ENCODE measurements around the gene SEMA4A. TPM values are rescaled to one million over a fixed set of nuclear protein-coding genes. Genes with fewer than 3 reads are reported as not detected.
"Not testable (repeated sequence)": the region's sequence is repeated elsewhere in the genome, so short reads cannot be mapped to it uniquely, and the experiment has no call there.

SEMA4A gene
- total RNA-seq, 1 experiment from 2014 or later: 46.7 TPM

DNA sequence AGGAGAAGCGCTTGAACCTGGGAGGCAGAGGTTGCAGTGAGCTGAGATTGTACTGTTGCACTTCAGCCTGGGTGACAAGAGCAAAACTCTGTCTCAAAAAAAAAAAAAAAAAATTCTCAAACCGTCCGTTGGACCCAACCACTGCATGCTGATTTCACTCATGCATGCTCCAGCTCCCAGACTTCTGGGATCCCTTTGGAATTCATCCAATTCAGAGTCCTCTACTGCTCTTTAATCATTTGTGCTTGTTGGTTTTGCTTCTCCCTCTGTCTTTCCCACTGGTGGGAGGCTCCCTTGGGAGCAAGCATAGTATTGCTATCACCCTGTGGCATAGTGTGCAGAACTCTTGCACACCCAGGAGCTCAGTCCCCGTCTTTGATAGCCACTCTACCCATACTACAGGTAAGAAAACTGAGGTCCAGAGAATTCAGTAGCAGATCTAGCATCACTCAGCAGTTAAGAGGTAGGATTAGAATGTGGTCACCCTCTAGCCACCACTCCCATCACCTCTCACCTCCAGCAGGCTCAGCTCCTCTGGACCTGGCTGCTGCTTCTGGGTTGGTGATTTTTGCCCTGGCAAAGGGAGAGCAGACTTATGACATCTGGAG is 41.9 kb upstream of the SEMA4A start:
- no peak for DNase-seq
- Histone ChIP-seq H3K4me1 (ENCODE audit: low read length) (peaks cover 9% of the 10 kb centered on the region), H2AFZ (ENCODE audit: low read length) (no peak overlapping the region), H3K4me3 (ENCODE audit: low read length) (no peak overlapping the region), H3K9me2 (replicated peaks; ENCODE audit: insufficient read depth, low read length) (no peaks in the 10 kb centered on the region), H3K27ac (ENCODE audit: low read length) (no peak overlapping the region), H4K20me1 (ENCODE audit: insufficient read depth, low read depth, low read length) (no peaks in the 10 kb centered on the region), H3K36me3 (ENCODE audit: insufficient read depth, low read length) (no peaks in the 10 kb centered on the region), H3K9ac (ENCODE audit: low read length) (no peak overlapping the region), H3K79me2 (ENCODE audit: low read length) (no peaks in the 10 kb centered on the region), H3K27me3 (ENCODE audit: low read length) (no peaks in the 10 kb centered on the region), H3K4me2 (ENCODE audit: low read depth, low read length, poor library complexity, severe bottlenecking) (no peak overlapping the region), H3K9me3 (ENCODE audit: low read length) (no peaks in the 10 kb centered on the region)

DNA sequence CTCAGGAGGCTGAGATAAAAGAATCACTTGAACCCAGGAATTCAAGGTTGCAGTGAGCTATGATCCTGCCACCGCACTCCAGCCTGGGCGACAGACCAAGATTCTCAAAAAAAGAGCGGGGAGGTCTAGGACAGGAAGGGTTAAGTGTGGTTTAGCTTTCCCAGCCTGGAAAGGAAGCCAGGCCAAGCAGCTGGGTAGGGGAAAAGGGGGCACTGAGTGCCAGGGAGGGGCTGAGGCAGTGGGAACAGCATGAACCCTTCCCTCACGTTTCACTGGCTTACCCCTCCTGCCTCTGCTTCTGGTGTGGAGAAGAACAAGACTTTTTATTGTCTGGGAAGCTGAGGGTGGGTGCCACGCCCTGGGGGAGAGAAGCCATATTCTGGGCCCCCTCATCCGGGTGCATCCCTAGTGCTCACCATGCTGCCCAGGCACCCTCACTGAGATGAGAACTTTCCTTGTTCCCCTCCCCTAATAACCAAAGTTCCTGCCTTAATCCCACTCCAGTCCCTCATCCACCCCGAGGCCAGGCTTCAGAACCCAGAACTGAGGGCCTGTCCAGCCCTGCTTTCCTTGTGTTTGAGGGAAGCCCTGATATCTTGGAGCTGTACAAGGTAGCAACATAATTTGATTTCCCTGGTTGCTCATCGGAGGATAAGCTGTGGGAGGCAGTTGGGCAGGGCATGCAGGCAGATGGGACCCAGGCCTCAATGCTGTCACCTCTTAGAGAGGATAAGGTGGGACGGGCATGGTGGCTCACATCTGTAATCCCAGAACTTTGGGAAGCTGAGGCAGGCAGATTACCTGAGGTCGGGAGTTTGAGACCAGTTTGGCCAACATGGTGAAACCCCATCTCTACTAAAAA is 40.9 kb upstream of the SEMA4A start:
- Histone ChIP-seq H3K4me2 (ENCODE audit: low read depth, low read length, poor library complexity, severe bottlenecking) (no peak overlapping the region), H2AFZ (ENCODE audit: low read length) (no peak overlapping the region), H3K9me2 (replicated peaks; ENCODE audit: insufficient read depth, low read length) (no peaks in the 10 kb centered on the region), H3K27me3 (ENCODE audit: low read length) (no peaks in the 10 kb centered on the region), H4K20me1 (ENCODE audit: insufficient read depth, low read depth, low read length) (no peaks in the 10 kb centered on the region), H3K36me3 (ENCODE audit: insufficient read depth, low read length) (no peaks in the 10 kb centered on the region), H3K4me1 (ENCODE audit: low read length) (0 out of 2 replicates have a peak, but pooled peaks cover 2% of the 10 kb centered on the region), H3K9ac (ENCODE audit: low read length) (no peak overlapping the region), H3K4me3 (ENCODE audit: low read length) (no peak overlapping the region), H3K27ac (ENCODE audit: low read length) (no peak overlapping the region), H3K79me2 (ENCODE audit: low read length) (no peaks in the 10 kb centered on the region), H3K9me3 (ENCODE audit: low read length) (no peaks in the 10 kb centered on the region)
- DNase-seq: no peak

DNA sequence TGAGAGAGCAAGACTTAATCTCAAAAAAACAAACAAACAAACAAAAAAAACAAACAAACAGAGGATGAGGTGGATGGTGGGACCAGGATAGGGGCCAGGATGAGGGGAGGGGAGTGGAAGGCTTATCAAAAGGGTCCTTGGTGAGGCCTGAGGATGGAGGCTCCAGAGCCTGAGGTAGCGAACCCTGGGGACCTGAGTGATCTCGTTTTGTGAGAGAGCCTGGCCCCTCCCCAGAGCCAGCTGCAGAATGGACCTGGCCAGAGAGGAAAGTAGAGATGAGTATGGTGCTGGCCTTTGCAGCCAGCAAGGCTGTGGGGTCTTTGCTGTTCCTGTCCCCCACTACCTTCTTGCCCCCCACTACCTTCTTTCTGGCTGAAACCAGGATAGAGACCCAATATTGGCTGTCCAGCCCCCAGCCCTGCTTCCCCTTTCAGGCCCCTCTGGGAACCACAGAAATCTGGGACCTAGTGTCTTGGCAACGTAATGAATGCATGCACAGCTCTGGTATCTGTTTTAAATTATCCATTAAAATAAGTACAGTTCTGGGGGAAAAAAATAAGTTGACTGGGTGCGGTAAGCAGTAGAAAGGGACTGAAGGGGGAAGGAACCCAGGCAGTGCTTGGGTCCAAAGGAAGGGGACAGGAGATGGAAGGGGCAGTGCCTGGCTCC is 40.0 kb upstream of the SEMA4A start:
- Histone ChIP-seq H3K9me2 (replicated peaks; ENCODE audit: insufficient read depth, low read length) (no peaks in the 10 kb centered on the region), H3K4me1 (ENCODE audit: low read length) (0 out of 2 replicates have a peak, but pooled peaks cover 2% of the 10 kb centered on the region), H2AFZ (ENCODE audit: low read length) (no peak overlapping the region), H3K27ac (ENCODE audit: low read length) (no peak overlapping the region), H3K4me3 (ENCODE audit: low read length) (no peak overlapping the region), H4K20me1 (ENCODE audit: insufficient read depth, low read depth, low read length) (no peaks in the 10 kb centered on the region), H3K27me3 (ENCODE audit: low read length) (no peaks in the 10 kb centered on the region), H3K36me3 (ENCODE audit: insufficient read depth, low read length) (no peaks in the 10 kb centered on the region), H3K9ac (ENCODE audit: low read length) (no peak overlapping the region), H3K4me2 (ENCODE audit: low read depth, low read length, poor library complexity, severe bottlenecking) (no peak overlapping the region), H3K9me3 (ENCODE audit: low read length) (no peaks in the 10 kb centered on the region), H3K79me2 (ENCODE audit: low read length) (no peaks in the 10 kb centered on the region)
- DNase-seq: no peak

DNA sequence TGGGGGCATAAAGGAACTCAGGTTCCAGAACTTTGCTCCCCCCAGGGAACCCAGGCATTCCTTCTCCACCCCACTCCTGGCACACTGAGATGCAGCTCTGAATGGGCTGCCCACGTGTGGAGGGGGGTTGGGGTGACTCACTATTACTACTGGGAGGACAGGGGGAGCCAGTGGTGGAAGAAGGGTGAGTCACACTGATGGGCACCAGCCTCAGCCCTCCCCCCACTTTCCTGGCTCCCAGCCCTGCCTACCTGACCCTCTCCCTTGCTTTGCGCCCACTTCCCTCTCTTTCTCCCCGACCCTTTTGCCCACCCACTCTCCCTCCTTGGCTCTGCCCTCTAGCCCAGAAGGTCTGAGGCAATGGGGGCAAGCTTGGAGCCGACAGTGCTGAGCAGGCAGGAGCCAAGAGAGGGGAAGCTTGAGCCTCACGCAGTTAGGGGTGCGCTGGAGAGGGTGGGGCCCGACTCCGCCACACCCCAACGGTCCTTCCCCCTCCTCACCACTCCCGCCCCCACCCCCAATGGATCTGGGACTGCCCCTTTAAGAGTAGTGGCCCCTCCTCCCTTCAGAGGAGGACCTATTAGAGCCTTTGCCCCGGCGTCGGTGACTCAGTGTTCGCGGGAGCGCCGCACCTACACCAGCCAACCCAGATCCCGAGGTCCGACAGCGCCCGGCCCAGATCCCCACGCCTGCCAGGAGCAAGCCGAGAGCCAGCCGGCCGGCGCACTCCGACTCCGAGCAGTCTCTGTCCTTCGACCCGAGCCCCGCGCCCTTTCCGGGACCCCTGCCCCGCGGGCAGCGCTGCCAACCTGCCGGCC is 39.1 kb upstream of the SEMA4A start, which contains the start of gene LMNA:
LMNA (plus strand) TSS at position 611 of the 818 bp plus-strand sequence. CDS start 208 bp downstream, outside the sequence.
- Histone ChIP-seq H3K36me3 (ENCODE audit: insufficient read depth, low read length) (no peaks in the 10 kb centered on the region), H4K20me1 (ENCODE audit: insufficient read depth, low read depth, low read length) (no peaks in the 10 kb centered on the region), H3K9me3 (ENCODE audit: low read length) (no peaks in the 10 kb centered on the region), H3K4me1 (ENCODE audit: low read length) (0 out of 2 replicates have a peak, but pooled peaks cover 2% of the 10 kb centered on the region), H3K4me2 (ENCODE audit: low read depth, low read length, poor library complexity, severe bottlenecking) (no peak within 1 kb of the TSS), H2AFZ (ENCODE audit: low read length) (no peak within 1 kb of the TSS), H3K79me2 (ENCODE audit: low read length) (no peaks in the 10 kb centered on the region), H3K9ac (ENCODE audit: low read length) (no peak within 1 kb of the TSS), H3K27me3 (ENCODE audit: low read length) (no peaks in the 10 kb centered on the region), H3K27ac (ENCODE audit: low read length) (no peak within 1 kb of the TSS), H3K9me2 (replicated peaks; ENCODE audit: insufficient read depth, low read length) (no peaks in the 10 kb centered on the region), H3K4me3 (ENCODE audit: low read length) (no peak within 1 kb of the TSS)
- peak; percentile 41 for DNase-seq

DNA sequence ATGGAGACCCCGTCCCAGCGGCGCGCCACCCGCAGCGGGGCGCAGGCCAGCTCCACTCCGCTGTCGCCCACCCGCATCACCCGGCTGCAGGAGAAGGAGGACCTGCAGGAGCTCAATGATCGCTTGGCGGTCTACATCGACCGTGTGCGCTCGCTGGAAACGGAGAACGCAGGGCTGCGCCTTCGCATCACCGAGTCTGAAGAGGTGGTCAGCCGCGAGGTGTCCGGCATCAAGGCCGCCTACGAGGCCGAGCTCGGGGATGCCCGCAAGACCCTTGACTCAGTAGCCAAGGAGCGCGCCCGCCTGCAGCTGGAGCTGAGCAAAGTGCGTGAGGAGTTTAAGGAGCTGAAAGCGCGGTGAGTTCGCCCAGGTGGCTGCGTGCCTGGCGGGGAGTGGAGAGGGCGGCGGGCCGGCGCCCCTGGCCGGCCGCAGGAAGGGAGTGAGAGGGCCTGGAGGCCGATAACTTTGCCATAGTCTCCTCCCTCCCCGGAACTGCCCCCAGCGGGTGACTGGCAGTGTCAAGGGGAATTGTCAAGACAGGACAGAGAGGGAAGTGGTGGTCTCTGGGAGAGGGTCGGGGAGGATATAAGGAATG is 38.4 kb upstream of the SEMA4A start:
- no peaks in the 10 kb centered on the region for H3K79me2 ChIP-seq (ENCODE audit: low read length)
- no peaks in the 10 kb centered on the region for H3K9me2 ChIP-seq (replicated peaks; ENCODE audit: insufficient read depth, low read length)
- no peak overlapping the region for H3K4me3 ChIP-seq (ENCODE audit: low read length)
- no peaks in the 10 kb centered on the region for H3K36me3 ChIP-seq (ENCODE audit: insufficient read depth, low read length)
- no peaks in the 10 kb centered on the region for H4K20me1 ChIP-seq (ENCODE audit: insufficient read depth, low read depth, low read length)
- no peak overlapping the region for H3K4me2 ChIP-seq (ENCODE audit: low read depth, low read length, poor library complexity, severe bottlenecking)
- H2AFZ ChIP-seq (ENCODE audit: low read length): no peak overlapping the region
- no peak overlapping the region for H3K9ac ChIP-seq (ENCODE audit: low read length)
- H3K4me1 ChIP-seq (ENCODE audit: low read length): 0 out of 2 replicates have a peak, but pooled peaks cover 2% of the 10 kb centered on the region
- no peaks in the 10 kb centered on the region for H3K9me3 ChIP-seq (ENCODE audit: low read length)
- no peaks in the 10 kb centered on the region for H3K27me3 ChIP-seq (ENCODE audit: low read length)
- no peak overlapping the region for H3K27ac ChIP-seq (ENCODE audit: low read length)
- no peak for DNase-seq

DNA sequence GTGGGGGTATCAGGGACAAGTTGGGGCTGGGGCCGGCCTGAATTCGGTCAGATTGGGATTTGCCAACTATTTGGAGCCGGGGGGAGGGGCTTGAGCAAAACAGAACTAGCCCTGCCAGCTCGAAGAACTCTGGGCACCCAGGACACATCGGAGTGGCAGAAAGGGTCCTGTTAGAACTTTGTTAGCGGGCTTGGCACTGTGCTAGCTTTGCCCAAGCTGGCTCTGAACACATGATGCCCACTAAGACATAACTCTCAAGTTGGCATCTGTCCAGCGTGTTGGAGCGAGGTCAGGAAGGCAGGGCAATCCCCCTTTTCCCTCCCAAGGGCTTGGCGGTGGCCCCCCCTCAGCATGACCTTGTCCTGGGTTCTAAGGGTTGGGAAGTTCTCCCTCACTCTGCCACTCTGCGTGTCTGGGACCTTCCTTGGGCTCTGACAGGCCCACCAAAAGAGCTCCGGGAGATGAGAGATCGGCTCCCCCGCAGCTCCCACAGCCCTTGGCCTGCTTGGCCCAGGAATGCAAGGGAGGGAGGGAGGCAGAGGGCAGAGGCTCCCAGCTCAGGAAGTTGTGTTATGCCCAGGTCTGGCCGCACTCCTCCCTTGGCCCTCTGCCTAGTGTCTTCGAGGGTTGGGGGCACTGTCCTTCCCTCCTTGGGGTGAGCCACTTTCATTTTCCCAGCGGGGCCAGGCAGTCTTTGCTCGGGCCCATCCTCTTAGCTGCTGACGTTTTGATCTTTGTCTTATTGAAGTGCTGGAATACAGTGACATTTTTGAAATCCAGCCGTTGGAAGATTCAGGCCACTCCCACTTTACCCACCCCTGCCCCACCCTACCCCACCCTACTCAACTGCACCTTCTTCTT is 37.6 kb upstream of the SEMA4A start:
- no peaks in the 10 kb centered on the region for H3K9me3 ChIP-seq (ENCODE audit: low read length)
- H3K9ac ChIP-seq (ENCODE audit: low read length): no peak overlapping the region
- no peak overlapping the region for H3K4me3 ChIP-seq (ENCODE audit: low read length)
- no peaks in the 10 kb centered on the region for H3K27me3 ChIP-seq (ENCODE audit: low read length)
- H3K4me2 ChIP-seq (ENCODE audit: low read depth, low read length, poor library complexity, severe bottlenecking): no peak overlapping the region
- H3K9me2 ChIP-seq (replicated peaks; ENCODE audit: insufficient read depth, low read length): no peaks in the 10 kb centered on the region
- H2AFZ ChIP-seq (ENCODE audit: low read length): no peak overlapping the region
- 0 out of 2 replicates have a peak, but pooled peaks cover 2% of the 10 kb centered on the region for H3K4me1 ChIP-seq (ENCODE audit: low read length)
- H3K79me2 ChIP-seq (ENCODE audit: low read length): no peaks in the 10 kb centered on the region
- no peaks in the 10 kb centered on the region for H4K20me1 ChIP-seq (ENCODE audit: insufficient read depth, low read depth, low read length)
- H3K27ac ChIP-seq (ENCODE audit: low read length): no peak overlapping the region
- DNase-seq: no peak
- no peaks in the 10 kb centered on the region for H3K36me3 ChIP-seq (ENCODE audit: insufficient read depth, low read length)

DNA sequence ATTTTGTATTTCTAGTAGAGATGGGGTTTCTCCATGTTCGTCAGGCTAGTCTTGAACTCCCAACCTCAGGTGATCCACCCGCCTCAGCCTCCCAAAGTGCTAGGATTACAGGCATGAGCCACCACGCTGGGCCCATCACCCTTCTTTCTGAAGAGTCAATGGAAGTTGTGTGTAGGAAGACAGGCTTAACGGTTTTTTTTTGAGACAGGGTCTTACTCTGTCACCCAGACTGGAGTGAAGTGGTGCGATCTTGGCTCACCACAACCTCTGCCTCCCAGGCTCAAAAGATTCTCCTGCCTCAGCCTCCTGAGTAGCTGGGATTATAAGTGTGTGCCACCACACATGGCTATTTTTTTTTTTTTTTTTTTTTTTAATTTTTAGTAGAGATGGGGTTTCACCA is 36.7 kb upstream of the SEMA4A start:
- not testable (repeated sequence) for H3K9ac ChIP-seq (ENCODE audit: low read length); H3K27ac ChIP-seq (ENCODE audit: low read length); H3K27me3 ChIP-seq (ENCODE audit: low read length); H3K9me2 ChIP-seq (replicated peaks; ENCODE audit: insufficient read depth, low read length); H3K4me2 ChIP-seq (ENCODE audit: low read depth, low read length, poor library complexity, severe bottlenecking); H4K20me1 ChIP-seq (ENCODE audit: insufficient read depth, low read depth, low read length); DNase-seq; H3K79me2 ChIP-seq (ENCODE audit: low read length); H3K36me3 ChIP-seq (ENCODE audit: insufficient read depth, low read length); H3K4me1 ChIP-seq (ENCODE audit: low read length); H3K4me3 ChIP-seq (ENCODE audit: low read length); H3K9me3 ChIP-seq (ENCODE audit: low read length); H2AFZ ChIP-seq (ENCODE audit: low read length)

Data from Karpas-422 (cell line).